PC-9 (cell line): ENCODE data around the gene LMBRD1. TPM values are rescaled to one million over a fixed set of nuclear protein-coding genes. Genes with fewer than 3 reads are reported as not detected.

ENCODE experiments used
- BruUV-seq: library from RNA; stranded (reverse); fragments of 400-500 nt; replicated peaks from 2 replicates; lab custom pipeline; 2021; lab: Mats Ljungman, UMichigan
- CTCF ChIA-PET: fragments of 300-600 bp; sonication (Branson Sonifier 250); formaldehyde crosslinking; loops from one replicate; lab custom pipeline; 2022; ENCODE audit warnings: antibody characterized with exemption; lab: Charles Lee
- POLR2A ChIA-PET: fragments of 300-600 bp; sonication (Branson Sonifier 250); formaldehyde crosslinking; loops from one replicate; lab custom pipeline; 2022; ENCODE audit warnings: antibody characterized with exemption; ENCODE audit not compliant: unreplicated experiment; lab: Charles Lee
- DNase-seq, 2 experiments: peaks; one replicate each; pipeline versions ENCODE4 v3.0.0 to v3.0.0-alpha.2; 2015 to 2022; ENCODE audit warnings: mixed read lengths in 1 of 2
- H2AFZ ChIP-seq: fragments of 200-600 bp; sonication (generic); 2 replicates; pipeline ENCODE4 v1.8.1; 2017; ENCODE audit warnings: antibody characterized with exemption
- H3F3A ChIP-seq: fragments of 200-600 bp; sonication (generic); 2 replicates; pipeline ENCODE4 v1.8.1; 2017; ENCODE audit warnings: antibody characterized with exemption, mild to moderate bottlenecking, low read depth; ENCODE audit not compliant: insufficient read depth
- H3K27ac ChIP-seq: fragments of 200-600 bp; sonication (generic); 2 replicates; pipeline ENCODE4 v1.6.1; 2016; ENCODE audit warnings: mixed run types
- H3K27me3 ChIP-seq: fragments of 200-600 bp; sonication (generic); 2 replicates; pipeline ENCODE4 v1.6.1; 2016; ENCODE audit warnings: low read depth, mixed run types; ENCODE audit not compliant: insufficient read depth
- H3K36me3 ChIP-seq: fragments of 200-600 bp; sonication (generic); 2 replicates; pipeline ENCODE4 v1.6.1; 2016; ENCODE audit warnings: low read depth, mixed run types
- H3K4me1 ChIP-seq: fragments of 200-600 bp; sonication (generic); replicated peaks from 2 replicates; pipeline ENCODE4 v1.6.1; 2016; ENCODE audit warnings: mixed run types; ENCODE audit not compliant: insufficient read depth
- H3K4me2 ChIP-seq: fragments of 200-600 bp; sonication (generic); 2 replicates; pipeline ENCODE4 v1.6.1; 2017; ENCODE audit warnings: mixed run types
- H3K4me3 ChIP-seq: fragments of 200-600 bp; sonication (generic); 2 replicates; pipeline ENCODE4 v1.6.1; 2016; ENCODE audit warnings: mixed run types
- H3K79me2 ChIP-seq: fragments of 200-600 bp; sonication (generic); 2 replicates; pipeline ENCODE4 v1.6.1; 2017; ENCODE audit warnings: low read depth, mixed run types
- H3K9me2 ChIP-seq: fragments of 200-600 bp; sonication (generic); 2 replicates; pipeline ENCODE4 v1.8.1; 2017; ENCODE audit warnings: mild to moderate bottlenecking; ENCODE audit not compliant: insufficient read depth
- H3K9me3 ChIP-seq: fragments of 200-600 bp; sonication (generic); 2 replicates; pipeline ENCODE4 v1.8.1; 2016; ENCODE audit warnings: low read depth; ENCODE audit not compliant: insufficient read depth
- H4K20me1 ChIP-seq: fragments of 200-600 bp; sonication (generic); 2 replicates; pipeline ENCODE4 v1.8.1; 2017; ENCODE audit not compliant: insufficient read depth
- EZH2 ChIP-seq: fragments of 200-600 bp; sonication (generic); IDR thresholded peaks from 2 replicates; pipeline ENCODE4 v1.8.0; 2017; ENCODE audit warnings: antibody characterized with exemption, low read depth
- intact Hi-C: fragments of 100-400 bp; cut with micrococcal nuclease; formaldehyde crosslinking; loops from one replicate; pipeline ENCODE4 v1.10.0; 2022; ENCODE audit not compliant: unreplicated experiment
- total RNA-seq: library from RNA; stranded (reverse); gene quantifications from 2 replicates; pipeline ENCODE4 v1.2.3, GENCODE V29; 2021
- TF ChIP-seq, protein P1 (sequence below): fragments of 200-600 bp; sonication (generic); conservative IDR thresholded peaks from 2 replicates; pipeline ENCODE4 v1.6.1; 2017; ENCODE audit warnings: mixed run types, antibody characterized with exemption, mild to moderate bottlenecking, moderate library complexity

Gene LMBRD1
- total RNA-seq, 1 experiment from 2014 or later: 24.6 TPM

DNA sequence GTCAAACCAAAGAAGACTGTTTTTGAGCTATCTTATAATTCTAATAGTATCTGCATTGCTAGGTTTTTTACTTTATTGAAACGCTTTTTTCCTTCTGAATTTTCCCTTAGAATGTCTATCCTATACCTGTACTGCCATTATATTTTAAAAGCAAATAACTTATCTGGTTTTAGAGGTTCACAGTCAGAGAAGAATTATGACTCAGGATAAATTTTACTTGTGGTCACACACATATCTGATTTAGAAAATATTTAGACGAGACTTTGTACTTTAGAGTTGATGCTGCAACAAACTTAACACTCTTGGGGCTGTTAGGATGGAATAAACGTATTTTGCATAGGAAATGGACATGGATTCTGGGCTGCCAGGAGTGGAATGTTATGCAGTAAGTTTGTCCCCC is 33.0 kb downstream of the LMBRD1 start:
- no peak overlapping the region for H2AFZ ChIP-seq
- no peaks in the 10 kb centered on the region for H3F3A ChIP-seq
- no peak for DNase-seq
- CTCF ChIA-PET: no interaction called here
- no peaks in the 10 kb centered on the region for H3K4me1 ChIP-seq
- H3K9me3 ChIP-seq: no peaks in the 10 kb centered on the region
- TF ChIP-seq, protein P1, sequence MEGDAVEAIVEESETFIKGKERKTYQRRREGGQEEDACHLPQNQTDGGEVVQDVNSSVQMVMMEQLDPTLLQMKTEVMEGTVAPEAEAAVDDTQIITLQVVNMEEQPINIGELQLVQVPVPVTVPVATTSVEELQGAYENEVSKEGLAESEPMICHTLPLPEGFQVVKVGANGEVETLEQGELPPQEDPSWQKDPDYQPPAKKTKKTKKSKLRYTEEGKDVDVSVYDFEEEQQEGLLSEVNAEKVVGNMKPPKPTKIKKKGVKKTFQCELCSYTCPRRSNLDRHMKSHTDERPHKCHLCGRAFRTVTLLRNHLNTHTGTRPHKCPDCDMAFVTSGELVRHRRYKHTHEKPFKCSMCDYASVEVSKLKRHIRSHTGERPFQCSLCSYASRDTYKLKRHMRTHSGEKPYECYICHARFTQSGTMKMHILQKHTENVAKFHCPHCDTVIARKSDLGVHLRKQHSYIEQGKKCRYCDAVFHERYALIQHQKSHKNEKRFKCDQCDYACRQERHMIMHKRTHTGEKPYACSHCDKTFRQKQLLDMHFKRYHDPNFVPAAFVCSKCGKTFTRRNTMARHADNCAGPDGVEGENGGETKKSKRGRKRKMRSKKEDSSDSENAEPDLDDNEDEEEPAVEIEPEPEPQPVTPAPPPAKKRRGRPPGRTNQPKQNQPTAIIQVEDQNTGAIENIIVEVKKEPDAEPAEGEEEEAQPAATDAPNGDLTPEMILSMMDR: no peak
- no peak for TF ChIP-seq EZH2
- no peak overlapping the region for H3K27ac ChIP-seq
- H4K20me1 ChIP-seq: no peaks in the 10 kb centered on the region; the same call in none of the 2 replicates
- no peaks in the 10 kb centered on the region for H3K9me2 ChIP-seq
- no TSS peak for BruUV-seq
- POLR2A ChIA-PET: no interaction called here
- no peak overlapping the region for H3K4me3 ChIP-seq
- peaks cover 1% of the 10 kb centered on the region; the same call in 1 of the 2 replicates for H3K79me2 ChIP-seq
- intact Hi-C loops: no loop called here
- H3K36me3 ChIP-seq: no peaks in the 10 kb centered on the region
- H3K27me3 ChIP-seq: no peaks in the 10 kb centered on the region
- H3K4me2 ChIP-seq: no peak overlapping the region

DNA sequence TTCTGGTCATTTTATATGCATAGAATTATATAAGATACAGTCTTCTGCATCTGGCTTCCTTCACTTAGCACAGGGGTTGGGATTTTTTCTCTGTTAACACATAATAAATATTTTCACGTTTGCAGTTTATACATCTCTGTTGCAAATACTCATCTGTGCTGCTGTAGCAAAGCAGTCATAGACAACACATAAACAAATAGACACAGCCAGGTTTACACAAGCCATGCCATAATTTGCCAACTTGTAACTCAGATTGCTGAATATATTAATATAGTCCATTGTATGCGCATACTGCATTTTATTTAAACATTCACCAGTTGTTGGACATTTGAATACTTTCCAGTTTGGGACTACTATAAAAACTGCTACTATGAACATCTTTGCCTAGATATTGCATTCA is 35.0 kb downstream of the LMBRD1 start:
- TF ChIP-seq, protein P1: no peak
- no peak for TF ChIP-seq EZH2
- Histone ChIP-seq H3K27me3 (no peaks in the 10 kb centered on the region), H4K20me1 (no peaks in the 10 kb centered on the region; the same call in none of the 2 replicates), H3K9me3 (no peaks in the 10 kb centered on the region), H2AFZ (no peak overlapping the region), H3F3A (no peaks in the 10 kb centered on the region), H3K4me1 (no peaks in the 10 kb centered on the region), H3K36me3 (no peaks in the 10 kb centered on the region), H3K4me2 (no peak overlapping the region), H3K4me3 (no peak overlapping the region), H3K27ac (no peak overlapping the region), H3K9me2 (no peaks in the 10 kb centered on the region), H3K79me2 (peaks cover 3% of the 10 kb centered on the region; the same call in 1 of the 2 replicates)
- ChIA-PET POLR2A (no interaction called here), CTCF (no interaction called here)
- DNase-seq: no peak
- intact Hi-C loops: no loop called here
- BruUV-seq: no TSS peak

DNA sequence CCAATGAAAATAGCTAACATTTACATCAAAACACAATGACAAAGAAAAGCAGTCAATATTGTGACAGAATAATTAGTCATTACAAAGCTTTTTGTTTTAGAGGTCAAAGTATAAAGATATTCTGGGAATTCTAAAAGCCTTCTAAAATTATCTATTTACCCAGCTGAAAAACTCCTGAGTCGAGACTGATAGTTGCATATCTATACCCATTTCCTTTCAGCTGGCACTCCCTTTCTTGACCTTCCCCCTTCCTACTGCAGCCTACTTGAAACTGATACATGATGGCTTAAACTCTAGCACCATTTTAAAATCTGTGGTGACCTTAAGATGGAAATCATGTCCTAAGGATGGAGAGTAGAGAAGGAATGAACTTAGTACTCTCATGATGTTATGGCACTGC is 38.6 kb downstream of the LMBRD1 start:
- peaks cover 3% of the 10 kb centered on the region; the same call in 1 of the 2 replicates for H3K79me2 ChIP-seq
- no peak overlapping the region for H3K27ac ChIP-seq
- H3K4me3 ChIP-seq: no peak overlapping the region
- no peaks in the 10 kb centered on the region for H3K4me1 ChIP-seq
- H3K9me3 ChIP-seq: no peaks in the 10 kb centered on the region
- H3F3A ChIP-seq: no peaks in the 10 kb centered on the region
- intact Hi-C loops: no loop called here
- no peak overlapping the region for H3K4me2 ChIP-seq
- no peaks in the 10 kb centered on the region for H3K27me3 ChIP-seq
- BruUV-seq: no TSS peak
- no peaks in the 10 kb centered on the region for H3K9me2 ChIP-seq
- H2AFZ ChIP-seq: no peak overlapping the region
- no peaks in the 10 kb centered on the region; the same call in none of the 2 replicates for H4K20me1 ChIP-seq
- no peak for DNase-seq
- no peaks in the 10 kb centered on the region for H3K36me3 ChIP-seq
- TF ChIP-seq, protein P1: no peak
- TF ChIP-seq EZH2: no peak
- ChIA-PET POLR2A (no interaction called here), CTCF (no interaction called here)
